ENCODE measurements around the gene SMC1B. TPM values are rescaled to one million over a fixed set of nuclear protein-coding genes. Genes with fewer than 3 reads are reported as not detected.

SMC1B gene
- total and polyA plus RNA-seq, 2 of the 8 experiments (the other 6 are each of a cell fraction or from before 2014, with no cell fraction given): 0.02 TPM; not detected in 1

DNA sequence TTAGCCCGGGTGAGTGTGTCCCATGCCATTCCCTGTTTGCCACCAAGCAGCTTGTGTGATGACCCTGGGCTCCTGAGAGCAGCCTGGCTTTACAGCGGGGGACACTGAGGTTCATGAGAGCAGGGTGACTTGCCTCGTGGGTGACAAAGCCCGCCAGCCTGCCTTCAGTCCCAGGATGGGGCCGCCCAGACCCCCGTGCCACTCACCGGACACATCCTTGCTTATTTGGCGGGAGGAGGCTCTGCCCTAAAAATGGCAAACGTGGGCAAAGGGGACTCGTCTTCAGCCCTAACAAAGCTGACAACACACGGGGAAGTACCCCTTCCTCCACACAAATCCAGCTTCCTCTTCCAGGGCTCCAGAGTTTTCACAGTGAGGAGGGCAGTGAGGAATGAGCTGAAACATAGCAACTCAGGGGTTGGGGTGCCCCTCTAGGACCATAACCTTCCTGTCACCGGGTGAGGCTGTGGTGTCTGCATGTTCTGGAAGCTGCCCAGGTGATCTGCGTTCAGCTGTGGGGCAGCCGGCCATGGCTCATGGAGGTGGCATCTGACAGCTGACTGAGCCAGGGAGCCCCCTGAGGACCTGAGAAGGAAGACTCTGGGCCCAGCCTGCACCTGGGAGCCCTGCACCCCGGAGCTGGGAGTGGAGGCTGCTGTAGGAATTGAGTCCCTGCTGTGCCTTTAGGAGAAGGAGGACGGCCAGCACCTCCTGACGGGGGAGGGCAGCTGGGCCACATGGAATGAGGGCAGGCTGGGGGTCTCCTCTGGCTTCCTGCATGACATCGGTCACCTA, 16.8 kb upstream of the SMC1B start:
- peaks cover 0 to 2% of the 10 kb centered on the region in 2 experiments for H4K20me1 ChIP-seq (replicated peaks in 1 of 2; ENCODE audit: control insufficient read depth in 1 of 2, insufficient read depth in 2 of 2, low read length in 2 of 2)
- 80% methylated on average over 16 of the region's 18 CpGs; no CpG with 5 or more reads in 1 of the 2 experiments for WGBS, 2 experiments (ENCODE audit: extremely low coverage in 1 of 2, insufficient coverage in 1 of 2, insufficient read length in 1 of 2, insufficient replicate concordance in 2 of 2, low coverage in 1 of 2, low lambda C conversion rate in 2 of 2, missing lambda C conversion rate in 1 of 2)
- H3K27me3 ChIP-seq (replicated peaks in 1 of 4; ENCODE audit: control insufficient read depth in 3 of 4, extremely low read depth in 1 of 4, insufficient read depth in 3 of 4, low read length in 3 of 4): no peaks in the 10 kb centered on the region
- H3K56ac ChIP-seq (replicated peaks; ENCODE audit: insufficient read length, low read depth, low read length): no peak overlapping the region
- H2AK5ac ChIP-seq (ENCODE audit: low read depth, low read length): no peak overlapping the region
- no peak overlapping the region for H3K9ac ChIP-seq (replicated peaks in 1 of 4; ENCODE audit: extremely low read depth in 1 of 4, low read depth in 3 of 4, low read length in 3 of 4)
- no peak overlapping the region for H2BK20ac ChIP-seq (ENCODE audit: low read length)
- no peak overlapping the region for H2AFZ ChIP-seq (ENCODE audit: low read length)
- no peak overlapping the region for H3K18ac ChIP-seq (ENCODE audit: extremely low read depth, low read length)
- H4K91ac ChIP-seq (replicated peaks; ENCODE audit: insufficient read length, low read length): no peak overlapping the region
- no peak overlapping the region for H3K27ac ChIP-seq (ENCODE audit: low read depth, low read length)
- H3K79me2 ChIP-seq (ENCODE audit: control insufficient read depth in 1 of 2, insufficient read depth in 2 of 2, low read length in 2 of 2): no peaks in the 10 kb centered on the region
- no peak for FAIRE-seq
- H3K36me3 ChIP-seq (ENCODE audit: control insufficient read depth in 2 of 4, insufficient read depth in 4 of 4, low read length in 3 of 4): no peaks in the 10 kb centered on the region
- H2BK120ac ChIP-seq (replicated peaks; ENCODE audit: low read depth, low read length): no peak overlapping the region
- H3K4me2 ChIP-seq (ENCODE audit: insufficient read depth in 1 of 2, low read depth in 2 of 2, low read length in 2 of 2): no peak overlapping the region
- H3K4me1 ChIP-seq (replicated peaks in 1 of 4; ENCODE audit: control insufficient read depth in 3 of 4, insufficient read depth in 4 of 4, low read length in 3 of 4): peaks cover 0 to 5% (median 0%) of the 10 kb centered on the region in 4 experiments; a peak in 1 of 7 replicates
- H3K9me3 ChIP-seq (ENCODE audit: insufficient read depth in 2 of 2, low read depth in 1 of 2, low read length in 1 of 2): no peaks in the 10 kb centered on the region
- ChIA-PET CTCF (ENCODE audit: partially characterized antibody) (interaction anchor here (1.0 to 1.9 kb wide), 2 partner anchors 11 to 14 kb away, joined by 4 to 6 read pairs; no protein-coding TSS in a partner anchor), POLR2A (ENCODE audit: partially characterized antibody) (no interaction called here)
- H4K5ac ChIP-seq (ENCODE audit: insufficient read length, low read depth, low read length): no peak overlapping the region
- no peak overlapping the region for H3K4me3 ChIP-seq (ENCODE audit: extremely low read depth in 1 of 4, insufficient read depth in 2 of 4, low read depth in 3 of 4, low read length in 4 of 4)
- no peak overlapping the region for H3K14ac ChIP-seq (ENCODE audit: insufficient read length)
- H3K4ac ChIP-seq (replicated peaks; ENCODE audit: insufficient read length, low read depth, low read length): no peak overlapping the region
- no peak for DNase-seq (ENCODE audit: low read depth in 1 of 2, low spot score in 2 of 2)
- no peak overlapping the region for H2BK12ac ChIP-seq (ENCODE audit: low read depth, low read length)
- no peak overlapping the region for H2BK5ac ChIP-seq (ENCODE audit: low read depth, low read length)
- H4K8ac ChIP-seq (ENCODE audit: extremely low read depth, insufficient read depth, low read length): no peak overlapping the region
- no peaks in the 10 kb centered on the region for H3K23me2 ChIP-seq (ENCODE audit: low read depth, low read length)
- no peaks in the 10 kb centered on the region for H3K79me1 ChIP-seq (ENCODE audit: low read depth, low read length)
- no peak overlapping the region for H2BK15ac ChIP-seq (ENCODE audit: low read length)
- H3K23ac ChIP-seq (ENCODE audit: insufficient read length): no peak overlapping the region
- TF ChIP-seq GABPA (IDR thresholded peaks at IDR 0.05; ENCODE audit: borderline replicate concordance, insufficient read depth, low read length) (no peak), EZH2 (IDR thresholded peaks at IDR 0.05; ENCODE audit: low read depth, low read length, severe bottlenecking) (no peak), KDM1A (IDR thresholded peaks at IDR 0.05; ENCODE audit: borderline replicate concordance, low read length) (no peak), NRF1 (IDR thresholded peaks at IDR 0.05; ENCODE audit: low read depth, low read length) (no peak), SP4 (IDR thresholded peaks at IDR 0.05; ENCODE audit: low read length) (no peak), SRF (IDR thresholded peaks at IDR 0.05; ENCODE audit: low read depth, low read length) (no peak), NANOG (IDR thresholded peaks at IDR 0.05; ENCODE audit: insufficient read depth, low read depth, low read length, poor library complexity, severe bottlenecking) (no peak), POLR2A (IDR thresholded peaks at IDR 0.05; ENCODE audit: control extremely low read depth in 1 of 2, low read depth in 2 of 2, low read length in 2 of 2) (no peak), SIX5 (IDR thresholded peaks at IDR 0.05; ENCODE audit: low read depth, low read length) (no peak), RNF2 (IDR thresholded peaks at IDR 0.05; ENCODE audit: borderline replicate concordance, low read depth, low read length, missing control alignments, poor library complexity, severe bottlenecking) (no peak), PHF8 (conservative IDR thresholded peaks at IDR 0.05; ENCODE audit: low read depth, low read length) (no peak)
